BJ (cell line): Measurements from ENCODE around the gene PIP5K1C. TPM values are rescaled to one million over a fixed set of nuclear protein-coding genes. Genes with fewer than 3 reads are reported as not detected.

Experiments
- CTCF ChIA-PET: fragments of 350-600 bp; formaldehyde crosslinking; extraction: SDS; loops from one replicate; lab custom pipeline; 2021; ENCODE audit warnings: antibody characterized with exemption, inconsistent platforms; lab: Yijun Ruan, JAX
- POLR2A ChIA-PET: fragments of 300-600 bp; sonication (Branson Sonifier 250); formaldehyde crosslinking; extraction: SDS; loops from one replicate; lab custom pipeline; 2021; ENCODE audit warnings: antibody characterized with exemption; lab: Charles Lee
- DNase-seq: peaks from one replicate; pipeline ENCODE4 v3.0.0-alpha.2; 2011; ENCODE audit warnings: low read depth
- H3K27me3 ChIP-seq: 2 replicates; pipeline ENCODE4 v1.6.0; 2011; ENCODE audit warnings: low read length; ENCODE audit not compliant: control insufficient read depth, insufficient read depth
- H3K36me3 ChIP-seq: 2 replicates; pipeline ENCODE4 v1.5.1; 2011; ENCODE audit warnings: low read length; ENCODE audit not compliant: control insufficient read depth, insufficient read depth
- H3K4me3 ChIP-seq: 2 replicates; pipeline ENCODE4 v1.5.1; 2011; ENCODE audit warnings: low read depth, mild to moderate bottlenecking, control low read depth, low read length
- polyA plus RNA-seq: library from polyadenylated mRNA; depleted of rRNA; stranded (reverse); fragments of >200 nt; gene quantifications from 2 replicates; pipeline ENCODE4 v1.2.3, GENCODE V29; 2011
- TF ChIP-seq, protein P1 (sequence below): IDR thresholded peaks from 2 replicates; pipeline ENCODE4 v1.5.1; 2011; ENCODE audit warnings: low read depth, mild to moderate bottlenecking, control low read depth, inconsistent platforms, low read length, moderate library complexity; ENCODE audit not compliant: insufficient read depth

Gene PIP5K1C
- polyA plus RNA-seq, 1 experiment, result 35.3 TPM

DNA sequence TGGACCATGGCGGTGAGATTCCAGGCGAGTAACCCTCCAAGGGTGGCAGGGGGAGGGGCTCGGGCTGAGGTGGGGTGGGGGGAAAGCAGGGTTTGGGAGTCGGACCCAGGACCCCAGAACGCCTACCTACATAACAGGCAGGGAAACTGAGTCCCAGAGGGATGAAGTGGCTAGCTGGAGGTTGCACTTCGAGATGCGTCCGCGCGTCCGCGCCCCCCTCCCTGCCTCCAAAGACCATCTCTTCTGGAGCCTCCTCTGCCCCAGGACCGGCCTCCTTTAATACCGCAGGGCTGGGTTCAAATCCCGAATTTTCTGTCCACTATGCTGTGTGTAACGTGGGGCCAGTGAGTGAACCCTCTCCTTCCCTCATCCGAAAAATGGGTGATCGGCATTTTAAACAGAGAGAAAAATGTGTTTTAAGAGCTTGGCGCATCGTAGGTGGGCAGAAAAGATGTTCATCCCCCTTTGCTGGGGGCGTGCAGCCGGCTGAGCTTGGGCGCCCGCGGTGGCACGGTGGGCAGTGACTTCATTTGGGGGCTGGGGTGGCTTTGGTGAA is 21.7 kb upstream of the PIP5K1C start:
- Histone ChIP-seq H3K27me3 (peaks cover 20% of the 10 kb centered on the region), H3K4me3 (no peak overlapping the region), H3K36me3 (no peaks in the 10 kb centered on the region)
- TF ChIP-seq, protein P1, sequence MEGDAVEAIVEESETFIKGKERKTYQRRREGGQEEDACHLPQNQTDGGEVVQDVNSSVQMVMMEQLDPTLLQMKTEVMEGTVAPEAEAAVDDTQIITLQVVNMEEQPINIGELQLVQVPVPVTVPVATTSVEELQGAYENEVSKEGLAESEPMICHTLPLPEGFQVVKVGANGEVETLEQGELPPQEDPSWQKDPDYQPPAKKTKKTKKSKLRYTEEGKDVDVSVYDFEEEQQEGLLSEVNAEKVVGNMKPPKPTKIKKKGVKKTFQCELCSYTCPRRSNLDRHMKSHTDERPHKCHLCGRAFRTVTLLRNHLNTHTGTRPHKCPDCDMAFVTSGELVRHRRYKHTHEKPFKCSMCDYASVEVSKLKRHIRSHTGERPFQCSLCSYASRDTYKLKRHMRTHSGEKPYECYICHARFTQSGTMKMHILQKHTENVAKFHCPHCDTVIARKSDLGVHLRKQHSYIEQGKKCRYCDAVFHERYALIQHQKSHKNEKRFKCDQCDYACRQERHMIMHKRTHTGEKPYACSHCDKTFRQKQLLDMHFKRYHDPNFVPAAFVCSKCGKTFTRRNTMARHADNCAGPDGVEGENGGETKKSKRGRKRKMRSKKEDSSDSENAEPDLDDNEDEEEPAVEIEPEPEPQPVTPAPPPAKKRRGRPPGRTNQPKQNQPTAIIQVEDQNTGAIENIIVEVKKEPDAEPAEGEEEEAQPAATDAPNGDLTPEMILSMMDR, result no peak
- ChIA-PET CTCF (interaction anchor here (1.6 kb wide), 1 partner anchor 177 kb away, joined by 6 read pairs; no protein-coding TSS in a partner anchor), POLR2A (no interaction called here)
- no peak for DNase-seq

DNA sequence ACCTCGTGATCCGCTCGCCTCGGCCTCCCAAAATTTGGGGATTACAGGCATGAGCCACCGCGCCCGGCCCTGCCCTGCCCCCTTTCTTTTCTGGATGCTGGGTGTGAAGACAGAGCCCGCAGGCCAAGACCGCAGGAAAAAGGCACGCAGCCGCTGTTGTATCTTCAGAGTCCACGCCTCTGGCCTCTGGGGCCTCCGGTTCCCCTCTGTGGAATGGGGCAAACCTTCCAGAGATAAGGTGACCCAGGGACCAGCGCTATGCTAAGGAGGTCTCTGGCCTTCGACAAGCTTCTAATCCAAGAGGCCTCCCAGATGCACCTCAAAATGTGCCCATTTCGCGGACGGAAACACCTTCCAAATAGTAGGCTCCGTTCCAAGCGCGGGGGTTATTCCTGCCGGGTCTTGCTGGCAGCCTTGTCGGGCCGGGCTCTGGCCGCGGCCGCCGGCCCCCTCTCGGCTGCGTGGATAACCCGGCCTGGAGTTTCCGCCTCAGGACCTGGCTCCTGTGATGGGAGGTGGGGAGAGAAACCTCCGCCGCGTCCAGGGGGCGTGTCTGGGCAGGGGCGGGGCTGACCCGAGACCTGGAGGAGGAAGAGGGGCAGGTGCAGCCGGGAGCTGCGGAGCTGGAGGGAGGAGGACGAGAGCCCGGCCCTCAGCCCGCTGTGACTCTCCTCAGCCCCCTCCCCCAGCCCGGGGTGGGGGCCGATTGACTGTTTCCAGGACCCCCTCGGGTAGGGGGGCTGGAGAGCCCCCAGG is 21.0 kb upstream of the PIP5K1C start:
- TF ChIP-seq, protein P1, result no peak
- no peak for DNase-seq
- ChIA-PET POLR2A (no interaction called here), CTCF (interaction anchor here (0.8 to 3.9 kb wide), 3 partner anchors 14 to 247 kb away, joined by 3 to 21 read pairs (median 6); partner anchors contain the start of gene TJP3)
- H3K27me3 ChIP-seq, result peaks cover 20% of the 10 kb centered on the region
- no peaks in the 10 kb centered on the region for H3K36me3 ChIP-seq
- H3K4me3 ChIP-seq, result no peak overlapping the region

DNA sequence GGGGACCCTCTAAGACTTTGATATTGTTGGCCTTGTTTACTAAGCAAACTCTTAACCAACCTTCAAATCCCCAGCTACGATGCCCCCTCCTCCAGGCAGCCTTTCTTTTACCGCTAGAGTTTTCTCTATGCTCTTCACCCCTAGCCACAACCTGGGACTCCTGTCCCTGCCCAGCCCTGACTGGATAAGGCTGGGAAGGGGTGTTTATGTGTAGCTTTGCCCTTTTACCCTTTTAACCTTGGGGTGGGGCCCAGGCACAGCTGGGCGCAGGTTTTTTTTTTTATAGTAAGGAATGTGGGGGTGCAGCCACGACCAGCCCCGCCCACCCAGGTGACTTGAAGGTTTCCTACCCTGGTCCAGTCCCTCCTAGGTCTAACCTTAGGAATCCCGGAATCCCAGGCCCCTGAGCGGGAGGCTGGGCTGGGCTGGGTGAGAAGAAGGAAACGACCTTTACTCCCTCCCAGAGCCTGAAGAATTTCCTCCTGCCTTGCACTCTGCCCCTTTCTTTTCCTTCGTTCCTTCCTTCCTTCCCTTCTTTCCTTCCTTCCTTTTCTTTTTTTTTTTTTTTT is 20.2 kb upstream of the PIP5K1C start:
- POLR2A ChIA-PET, result no interaction called here
- CTCF ChIA-PET, result interaction anchor here (0.7 to 3.9 kb wide), 8 partner anchors 10 to 248 kb away, joined by 3 to 21 read pairs (median 3); partner anchors contain the start of genes PIP5K1C and TJP3

DNA sequence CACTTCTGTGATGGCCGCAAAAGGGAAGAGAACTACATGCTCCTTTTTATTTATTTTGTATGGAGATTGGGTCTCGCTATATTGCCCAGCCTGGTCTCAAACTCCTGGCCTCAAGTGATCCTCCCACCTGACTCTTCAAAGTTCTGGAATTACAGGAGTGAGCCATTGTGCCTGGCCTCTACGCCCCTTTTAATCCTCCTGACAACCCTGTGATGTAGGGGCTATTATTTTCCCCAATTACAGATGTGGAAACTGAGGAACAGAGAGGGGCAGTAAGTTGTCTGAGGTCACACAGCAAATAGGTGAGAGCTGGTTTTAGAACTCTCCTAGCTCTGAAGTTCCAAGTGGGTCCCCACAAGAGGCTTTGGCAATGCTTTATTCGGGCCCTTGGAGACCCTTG is 19.6 kb upstream of the PIP5K1C start:
- ChIA-PET CTCF (interaction anchor here (0.7 to 3.9 kb wide), 7 partner anchors 9 to 58 kb away, joined by 3 to 21 read pairs (median 3); partner anchors contain the start of genes PIP5K1C and TJP3), POLR2A (no interaction called here)
- no peak overlapping the region for H3K4me3 ChIP-seq
- TF ChIP-seq, protein P1, result no peak
- no peaks in the 10 kb centered on the region for H3K36me3 ChIP-seq
- DNase-seq, result no peak
- H3K27me3 ChIP-seq, result peaks cover 17% of the 10 kb centered on the region

More for the DNA sequence above, 20.2 kb upstream of the PIP5K1C start:
- TF ChIP-seq, protein P1, result no peak
- H3K36me3 ChIP-seq, result no peaks in the 10 kb centered on the region
- no peak overlapping the region for H3K4me3 ChIP-seq
- H3K27me3 ChIP-seq, result peaks cover 18% of the 10 kb centered on the region
- no peak for DNase-seq
